Measurements from ENCODE around the gene MYO9A.

GRCh38 chr15:71776304-71776703 lies 341.6 kb downstream of the MYO9A start:
- TF ChIP-seq CTCF (IDR thresholded peaks at IDR 0.05) (no peak), EZH2phosphoT487 (IDR thresholded peaks at IDR 0.05) (no peak), EZH2 (IDR thresholded peaks at IDR 0.05) (no peak)

Data from neural progenitor cell (in vitro differentiated cells).